Calu3 (cell line): ENCODE results near the gene ITPRID1. TPM values are rescaled to one million over a fixed set of nuclear protein-coding genes. Genes with fewer than 3 reads are reported as not detected.

Experiments
- BruUV-seq: library from RNA; stranded (reverse); fragments of 400-500 nt; replicated peaks from 2 replicates; lab custom pipeline; 2021; lab: Mats Ljungman, UMichigan
- CTCF ChIA-PET: fragments of 300-600 bp; sonication (Branson Sonifier 250); formaldehyde crosslinking; loops from one replicate; lab custom pipeline; 2022; ENCODE audit warnings: antibody characterized with exemption; lab: Charles Lee
- DNase-seq: peaks from one replicate; pipeline ENCODE4 v3.0.0; 2022
- H3K27ac Mint-ChIP-seq: one replicate; pipeline ENCODE4 v1.8.0; 2022; ENCODE audit warnings: mixed read lengths; ENCODE audit not compliant: unreplicated experiment
- H3K27me3 Mint-ChIP-seq: one replicate; pipeline ENCODE4 v1.8.0; 2022; ENCODE audit warnings: mixed read lengths; ENCODE audit not compliant: unreplicated experiment
- H3K36me3 Mint-ChIP-seq: one replicate; pipeline ENCODE4 v1.8.0; 2022; ENCODE audit warnings: mild to moderate bottlenecking, moderate library complexity, mixed read lengths; ENCODE audit not compliant: insufficient read depth, unreplicated experiment
- H3K4me1 Mint-ChIP-seq: one replicate; pipeline ENCODE4 v1.8.0; 2022; ENCODE audit warnings: mild to moderate bottlenecking, low read depth, mixed read lengths; ENCODE audit not compliant: unreplicated experiment
- H3K4me3 Mint-ChIP-seq: one replicate; pipeline ENCODE4 v1.8.0; 2022; ENCODE audit warnings: mild to moderate bottlenecking, low read depth, moderate library complexity, mixed read lengths; ENCODE audit not compliant: unreplicated experiment
- H3K9me3 Mint-ChIP-seq: one replicate; pipeline ENCODE4 v1.8.0; 2022; ENCODE audit warnings: low read depth, mixed read lengths; ENCODE audit not compliant: unreplicated experiment
- intact Hi-C: fragments of 100-400 bp; cut with micrococcal nuclease; formaldehyde crosslinking; loops from one replicate; pipeline ENCODE4 v1.10.0; 2022; ENCODE audit not compliant: unreplicated experiment
- total RNA-seq: library from RNA; stranded (reverse); gene quantifications from 2 replicates; pipeline ENCODE4 v1.2.3, GENCODE V29; 2022
- TF ChIP-seq, protein P1 (sequence below): fragments of 200-600 bp; IDR thresholded peaks from one replicate; pipeline ENCODE4 v1.8.0; 2022; ENCODE audit warnings: antibody characterized with exemption; ENCODE audit not compliant: unreplicated experiment

ITPRID1 gene
- total RNA-seq, 1 experiment from 2014 or later, result 3.8 TPM

DNA sequence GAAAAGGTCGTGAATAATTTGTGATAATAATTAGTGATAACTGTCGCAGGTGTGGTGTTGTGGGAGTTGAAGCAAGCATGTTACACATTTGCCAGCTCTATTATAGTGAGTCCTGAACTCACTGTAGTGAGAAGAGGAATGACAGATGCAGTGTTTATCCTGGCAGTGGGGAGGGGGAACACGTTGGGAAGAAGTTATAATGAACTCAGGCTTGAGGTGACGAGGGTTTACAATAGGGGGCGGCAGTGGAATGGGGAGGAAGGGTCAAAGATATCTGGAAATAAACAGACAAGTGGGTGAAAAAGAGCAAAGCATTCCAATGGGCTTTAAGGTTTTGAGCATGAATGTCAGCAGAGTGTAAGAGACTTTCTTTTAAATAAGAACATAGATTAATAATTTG, 49.6 kb downstream of the ITPRID1 start:
- Mint-ChIP-seq H3K4me1 (peaks cover 8% of the 10 kb centered on the region), H3K9me3 (peaks cover 5% of the 10 kb centered on the region), H3K27ac (no peak overlapping the region), H3K4me3 (no peak overlapping the region), H3K36me3 (no peaks in the 10 kb centered on the region), H3K27me3 (no peaks in the 10 kb centered on the region)
- BruUV-seq, result no TSS peak
- CTCF ChIA-PET, result no interaction called here
- TF ChIP-seq, protein P1, sequence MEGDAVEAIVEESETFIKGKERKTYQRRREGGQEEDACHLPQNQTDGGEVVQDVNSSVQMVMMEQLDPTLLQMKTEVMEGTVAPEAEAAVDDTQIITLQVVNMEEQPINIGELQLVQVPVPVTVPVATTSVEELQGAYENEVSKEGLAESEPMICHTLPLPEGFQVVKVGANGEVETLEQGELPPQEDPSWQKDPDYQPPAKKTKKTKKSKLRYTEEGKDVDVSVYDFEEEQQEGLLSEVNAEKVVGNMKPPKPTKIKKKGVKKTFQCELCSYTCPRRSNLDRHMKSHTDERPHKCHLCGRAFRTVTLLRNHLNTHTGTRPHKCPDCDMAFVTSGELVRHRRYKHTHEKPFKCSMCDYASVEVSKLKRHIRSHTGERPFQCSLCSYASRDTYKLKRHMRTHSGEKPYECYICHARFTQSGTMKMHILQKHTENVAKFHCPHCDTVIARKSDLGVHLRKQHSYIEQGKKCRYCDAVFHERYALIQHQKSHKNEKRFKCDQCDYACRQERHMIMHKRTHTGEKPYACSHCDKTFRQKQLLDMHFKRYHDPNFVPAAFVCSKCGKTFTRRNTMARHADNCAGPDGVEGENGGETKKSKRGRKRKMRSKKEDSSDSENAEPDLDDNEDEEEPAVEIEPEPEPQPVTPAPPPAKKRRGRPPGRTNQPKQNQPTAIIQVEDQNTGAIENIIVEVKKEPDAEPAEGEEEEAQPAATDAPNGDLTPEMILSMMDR, result no peak
- intact Hi-C loops, result no loop called here
- no peak for DNase-seq

DNA sequence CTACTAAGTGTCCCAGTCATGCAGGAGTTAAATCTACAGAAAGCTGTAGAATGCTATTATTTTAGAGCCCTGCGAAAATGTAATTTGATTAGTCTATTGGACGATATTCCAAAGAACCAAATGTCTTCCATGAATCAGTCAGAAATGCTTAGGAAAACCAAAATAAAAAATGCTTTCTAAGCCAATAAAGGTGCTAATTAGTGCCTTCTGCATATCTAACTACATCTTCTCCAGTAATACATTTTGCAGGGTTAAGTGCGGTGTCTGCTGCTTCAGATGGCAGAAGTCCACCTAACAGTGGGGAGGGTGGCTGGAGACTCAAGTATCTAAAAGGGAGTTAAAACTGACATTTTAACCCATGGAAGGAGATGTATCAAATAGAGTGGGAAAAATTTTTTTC, 50.1 kb downstream of the ITPRID1 start:
- H3K27me3 Mint-ChIP-seq, result no peaks in the 10 kb centered on the region
- TF ChIP-seq, protein P1, result no peak

DNA sequence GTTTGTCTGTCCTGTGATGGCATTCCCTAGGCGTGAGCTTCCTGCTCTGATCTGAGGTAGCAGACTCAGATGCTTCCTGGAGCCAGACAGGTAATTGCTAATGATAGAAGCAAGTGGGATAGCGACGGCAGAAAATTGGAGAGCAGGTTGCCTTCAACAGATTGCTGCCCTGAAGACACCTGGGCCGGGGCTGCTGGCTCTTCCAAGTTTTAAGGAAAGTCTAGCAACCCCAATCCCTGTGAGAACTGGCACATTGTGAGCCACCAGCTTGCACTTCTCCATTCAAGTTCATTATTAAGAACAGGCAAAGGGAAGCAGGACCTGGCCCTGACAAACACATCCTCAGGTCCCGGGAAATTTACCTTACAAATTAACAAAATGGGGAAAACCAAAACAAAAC, 50.8 kb downstream of the ITPRID1 start:
- BruUV-seq, result no TSS peak
- no peak overlapping the region for H3K4me3 Mint-ChIP-seq
- intact Hi-C loops, result no loop called here
- H3K27ac Mint-ChIP-seq, result no peak overlapping the region
- H3K36me3 Mint-ChIP-seq, result no peaks in the 10 kb centered on the region
- H3K4me1 Mint-ChIP-seq, result peaks cover 8% of the 10 kb centered on the region
- no peaks in the 10 kb centered on the region for H3K27me3 Mint-ChIP-seq
- TF ChIP-seq, protein P1, result no peak
- no peak for DNase-seq
- peaks cover 5% of the 10 kb centered on the region for H3K9me3 Mint-ChIP-seq
- CTCF ChIA-PET, result no interaction called here

More for the DNA sequence above, 50.1 kb downstream of the ITPRID1 start:
- H3K27ac Mint-ChIP-seq, result no peak overlapping the region
- H3K4me3 Mint-ChIP-seq, result no peak overlapping the region
- intact Hi-C loops, result no loop called here
- H3K9me3 Mint-ChIP-seq, result peaks cover 5% of the 10 kb centered on the region
- CTCF ChIA-PET, result no interaction called here
- H3K4me1 Mint-ChIP-seq, result peaks cover 8% of the 10 kb centered on the region
- no TSS peak for BruUV-seq
- no peaks in the 10 kb centered on the region for H3K36me3 Mint-ChIP-seq
- DNase-seq, result no peak

DNA sequence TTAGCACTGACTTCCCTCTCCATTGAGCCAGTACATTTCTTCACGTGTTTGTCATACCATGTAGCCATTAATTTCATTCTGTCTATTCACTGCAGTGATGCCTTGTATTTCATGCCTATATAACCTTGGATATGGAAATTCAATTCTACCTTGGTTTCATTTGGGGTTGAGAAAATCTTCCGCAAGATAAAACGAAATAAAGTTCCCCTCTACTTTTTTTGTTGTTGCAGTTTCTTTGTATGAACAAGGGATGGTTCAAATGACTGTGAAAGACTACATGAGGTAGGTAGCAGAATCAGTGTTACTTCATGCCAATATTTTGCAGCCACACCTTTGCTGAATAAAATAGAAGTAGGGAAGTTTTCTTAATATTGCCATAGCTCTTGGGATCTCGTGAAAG, 55.6 kb downstream of the ITPRID1 start:
- intact Hi-C loops, result loop anchor here (1.0 kb wide), 1 partner anchor 36 kb away; no protein-coding TSS in a partner anchor
- no peaks in the 10 kb centered on the region for H3K9me3 Mint-ChIP-seq
- H3K27me3 Mint-ChIP-seq, result no peaks in the 10 kb centered on the region
- no peak overlapping the region for H3K4me3 Mint-ChIP-seq
- CTCF ChIA-PET, result interaction anchor here (0.9 to 1.9 kb wide), 2 partner anchors 12 to 13 kb away, joined by 3 read pairs; no protein-coding TSS in a partner anchor
- no peak overlapping the region for H3K27ac Mint-ChIP-seq
- TF ChIP-seq, protein P1, result no peak
- H3K36me3 Mint-ChIP-seq, result no peaks in the 10 kb centered on the region
- BruUV-seq, result no TSS peak
- no peak for DNase-seq
- no peaks in the 10 kb centered on the region for H3K4me1 Mint-ChIP-seq
